ENCODE measurements around the gene PYY.
"Not testable (repeated sequence)": the region's sequence is repeated elsewhere in the genome, so short reads cannot be mapped to it uniquely, and the experiment has no call there.

PYY gene

GRCh38 chr17:43978078-43978477 is 24.3 kb upstream of the PYY start:
- DNase-seq (ENCODE audit: low spot score), result no peak

GRCh38 chr17:43976963-43977837 is 23.5 kb upstream of the PYY start:
- no peak for DNase-seq (ENCODE audit: low spot score)

DNA sequence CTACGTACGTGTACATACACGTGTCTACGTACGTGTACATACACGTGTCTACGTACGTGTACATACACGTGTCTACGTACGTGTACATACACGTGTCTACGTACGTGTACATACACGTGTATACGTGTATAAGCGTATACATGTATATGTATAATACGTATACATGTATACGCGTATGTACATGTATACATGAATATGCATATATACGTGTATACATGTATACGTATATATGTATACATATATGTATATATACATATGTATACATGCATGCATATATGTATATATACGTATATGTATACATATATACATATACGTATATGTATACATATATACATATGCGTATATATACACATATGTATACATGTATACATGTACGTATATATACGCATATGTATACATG is 22.2 kb upstream of the PYY start:
- no peak for DNase-seq (ENCODE audit: low spot score)

- DNase-seq (ENCODE audit: low spot score), result no peak
Measured at GRCh38 chr17:43974382-43975266, 20.9 kb upstream of the PYY start.

DNA sequence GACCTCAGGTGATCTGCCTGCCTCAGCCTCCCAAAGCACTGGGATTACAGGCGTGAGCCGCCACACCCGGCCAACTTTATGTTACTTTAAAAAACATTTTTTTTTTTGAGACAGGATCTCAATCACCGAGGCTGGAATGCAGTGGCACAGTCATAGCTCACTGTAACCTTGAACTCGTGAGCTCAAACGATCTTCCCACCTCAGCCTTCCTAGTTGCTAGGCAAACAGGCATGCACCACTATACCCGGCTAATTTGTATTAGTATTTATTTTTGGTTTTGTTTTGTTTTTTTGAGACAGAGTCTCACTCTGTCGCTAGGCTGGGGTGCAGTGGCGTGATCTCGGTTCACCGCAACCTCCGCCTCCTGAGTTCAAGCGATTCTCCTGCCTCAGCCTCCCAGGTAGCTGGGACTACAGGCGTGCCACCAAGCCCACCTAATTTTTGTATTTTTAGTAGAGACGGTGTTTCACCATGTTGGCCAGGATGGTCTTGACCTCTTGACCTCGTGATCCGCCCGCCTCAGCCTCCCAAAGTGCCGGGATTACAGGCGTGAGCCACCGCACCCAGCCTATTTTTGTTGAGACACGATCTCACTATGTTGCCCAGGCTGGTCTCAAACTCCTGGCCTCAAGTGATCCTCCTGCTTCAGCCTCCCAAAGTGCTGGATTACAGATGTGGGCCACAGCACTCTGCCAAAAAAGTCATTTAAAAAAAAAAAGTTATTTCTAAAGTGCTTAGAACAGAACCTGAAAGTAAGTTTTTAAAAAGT is 18.9 kb upstream of the PYY start:
- not testable (repeated sequence) for DNase-seq (ENCODE audit: low spot score)

DNA sequence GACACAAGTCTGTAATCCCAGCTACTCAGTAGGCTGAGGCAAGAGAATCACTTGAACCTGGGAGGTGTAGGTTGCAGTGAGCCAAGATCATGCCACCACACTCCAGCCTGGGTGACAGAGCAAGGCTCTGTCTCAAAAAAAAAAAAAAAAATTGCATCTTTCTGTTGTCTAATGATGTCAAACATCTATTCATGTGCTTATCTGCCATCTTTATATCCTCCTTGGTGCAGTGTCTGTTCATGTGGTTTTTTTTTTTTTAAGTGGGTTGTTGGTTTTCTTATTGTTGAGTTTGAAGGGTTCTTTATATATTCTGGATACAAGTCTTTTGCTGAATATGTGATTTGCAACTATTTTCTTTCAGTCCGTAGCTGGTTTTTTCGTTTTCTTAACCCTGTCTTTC is 17.7 kb upstream of the PYY start:
- not testable (repeated sequence) for DNase-seq (ENCODE audit: low spot score)

DNA sequence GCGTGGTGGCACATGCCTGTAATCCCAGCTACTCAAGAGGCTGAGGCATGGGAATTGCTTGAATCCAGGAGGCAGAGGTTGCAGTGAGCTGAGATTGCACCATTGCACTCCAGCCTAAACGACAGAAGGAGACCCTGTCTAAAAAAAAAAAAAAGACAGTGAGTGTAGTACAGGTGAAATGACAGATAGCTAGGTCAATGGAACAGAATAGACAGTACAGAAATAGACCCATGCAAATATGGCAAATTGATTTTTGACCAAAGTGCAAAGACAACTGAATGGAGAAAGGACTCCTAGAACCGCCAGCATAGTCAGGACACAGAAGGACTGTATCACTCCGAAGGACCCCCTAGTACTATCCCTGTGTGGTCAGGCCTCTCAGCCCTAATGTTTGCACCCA is 16.6 kb upstream of the PYY start:
- DNase-seq (ENCODE audit: low spot score), result no peak

GRCh38 chr17:43967251-43967875 is 13.6 kb upstream of the PYY start:
- DNase-seq (ENCODE audit: low spot score), result no peak

- DNase-seq (ENCODE audit: low spot score), result no peak
Measured at GRCh38 chr17:43966276-43966675, 12.5 kb upstream of the PYY start.

DNA sequence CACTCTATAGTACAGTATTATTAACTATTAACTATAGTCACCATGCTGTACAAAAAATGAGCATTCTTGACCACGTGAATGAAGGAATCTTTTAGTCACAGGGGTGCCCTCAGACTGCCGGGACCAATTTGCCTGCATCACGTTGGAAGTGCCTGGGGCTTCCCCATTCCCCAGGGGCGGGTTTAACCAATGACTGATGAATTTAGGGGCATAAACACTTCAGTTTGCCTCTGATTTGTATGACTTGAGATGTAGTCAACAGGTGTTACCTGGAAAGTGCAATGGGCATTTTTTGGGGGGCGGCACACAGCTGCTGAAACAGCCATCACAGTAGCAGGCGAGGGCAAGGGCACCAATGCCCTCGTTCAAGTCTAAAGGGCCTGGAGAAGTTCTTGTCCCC is 8.7 kb upstream of the PYY start:
- no peak for DNase-seq (ENCODE audit: low spot score)

DNA sequence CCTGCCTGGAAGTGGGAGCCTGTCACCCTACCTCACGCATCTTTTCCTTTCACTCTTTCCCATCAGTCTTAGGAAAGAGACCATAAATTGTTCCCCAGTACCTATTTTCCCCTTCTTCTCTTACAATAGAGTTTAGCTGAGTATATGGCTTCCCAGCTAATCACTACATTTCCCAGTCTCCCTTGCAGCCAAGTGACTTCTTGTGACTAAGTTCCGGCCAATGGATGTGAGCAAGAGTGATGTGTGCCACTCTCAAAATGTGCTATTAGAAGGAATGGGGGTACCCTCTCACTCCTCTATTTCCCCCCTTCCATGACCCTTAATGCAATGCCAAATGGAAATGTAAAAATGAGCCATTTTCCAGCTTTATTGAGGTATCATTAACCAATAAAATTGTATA is 8.2 kb upstream of the PYY start:
- DNase-seq (ENCODE audit: low spot score), result no peak

DNA sequence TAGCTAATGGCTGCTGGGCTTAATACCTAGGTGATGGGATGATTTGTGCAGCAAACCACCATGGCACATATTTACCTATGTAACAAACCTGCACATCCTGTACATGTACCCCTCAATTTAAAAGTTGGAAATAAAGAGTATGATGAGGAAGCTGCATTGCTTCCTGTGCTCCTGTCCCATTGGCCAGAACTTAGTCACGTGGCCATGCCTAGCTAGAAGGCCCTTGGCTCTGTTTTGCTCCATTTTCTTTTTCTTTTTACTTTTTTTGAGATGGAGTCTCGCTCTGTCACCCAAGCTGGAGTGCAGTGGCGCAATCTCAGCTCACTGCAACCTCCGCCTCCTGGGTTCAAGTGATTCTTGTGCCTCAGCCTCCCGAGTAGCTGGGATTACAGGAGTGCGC is 7.6 kb upstream of the PYY start:
- DNase-seq (ENCODE audit: low spot score), result not testable (repeated sequence)

DNA sequence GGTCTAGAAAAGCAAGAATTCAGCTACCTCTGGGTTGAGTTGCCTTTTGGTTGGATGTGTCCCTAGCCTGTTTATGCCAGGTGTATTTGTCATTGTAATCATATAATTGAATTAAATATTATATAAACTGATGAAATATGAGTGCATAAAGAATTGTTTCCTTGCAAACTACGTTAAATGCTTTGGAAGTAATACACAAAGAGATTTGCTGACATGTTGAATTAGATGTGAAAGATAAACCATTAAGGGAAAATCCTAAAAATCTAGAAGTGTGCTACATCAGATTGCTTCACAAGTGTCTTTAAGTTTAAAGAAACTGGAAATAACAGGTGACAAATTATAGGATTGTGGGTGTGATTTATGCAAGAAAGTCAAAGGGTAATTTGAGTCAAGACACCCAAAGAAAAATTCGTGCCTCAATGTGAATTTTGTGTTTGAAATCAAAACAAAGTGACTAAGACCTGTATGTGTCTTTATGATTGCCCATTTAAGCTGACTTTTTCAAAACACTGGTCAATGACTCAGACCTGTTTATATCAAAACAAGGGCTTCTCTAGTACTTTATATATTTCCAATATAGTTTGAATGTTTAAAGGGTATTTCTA is 5.1 kb upstream of the PYY start:
- DNase-seq (ENCODE audit: low spot score), result no peak

DNA sequence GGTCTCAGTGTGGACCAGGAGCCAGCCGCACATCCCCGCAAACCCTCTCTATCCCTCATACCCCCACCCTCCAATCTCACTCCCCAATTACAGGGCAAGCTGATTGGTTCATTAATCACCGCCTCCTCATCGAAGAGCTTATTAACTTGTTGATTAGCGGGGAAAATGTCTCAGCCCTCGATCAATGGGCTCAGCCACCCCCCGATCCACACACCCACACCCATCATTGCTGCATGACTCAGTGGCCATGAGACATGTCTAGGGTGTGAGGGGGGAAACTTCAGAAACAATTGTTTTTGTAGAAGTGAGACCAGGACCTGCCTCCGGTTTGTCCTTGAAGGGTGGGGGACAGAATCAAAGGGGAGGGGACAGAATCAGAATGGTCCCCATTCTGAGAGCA is 2.5 kb upstream of the PYY start:
- no peak for DNase-seq (ENCODE audit: low spot score)

- no peak for DNase-seq (ENCODE audit: low spot score)
Measured at GRCh38 chr17:43952724-43953666, 745 bp downstream of the PYY start.

DNA sequence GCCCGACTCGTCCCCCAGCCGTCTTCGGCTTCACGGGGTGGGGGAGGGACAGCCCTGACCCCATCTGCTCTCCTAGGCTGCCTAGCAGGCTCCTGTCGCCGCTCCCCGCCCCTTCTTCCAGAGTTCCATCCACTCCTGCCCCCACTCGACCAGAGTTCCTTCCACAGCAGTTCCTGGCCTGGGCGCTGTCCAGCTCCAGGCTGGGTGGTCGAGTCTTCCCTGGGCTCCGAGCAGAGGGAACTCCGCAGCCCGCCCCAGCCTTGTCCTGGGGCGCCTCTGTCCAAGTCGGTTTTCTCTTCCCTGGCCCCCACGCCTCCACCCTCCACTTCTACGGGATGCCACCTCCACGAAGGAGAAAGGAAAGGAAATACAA is 1.4 kb downstream of the PYY start:
- no peak for DNase-seq (ENCODE audit: low spot score)

DNA sequence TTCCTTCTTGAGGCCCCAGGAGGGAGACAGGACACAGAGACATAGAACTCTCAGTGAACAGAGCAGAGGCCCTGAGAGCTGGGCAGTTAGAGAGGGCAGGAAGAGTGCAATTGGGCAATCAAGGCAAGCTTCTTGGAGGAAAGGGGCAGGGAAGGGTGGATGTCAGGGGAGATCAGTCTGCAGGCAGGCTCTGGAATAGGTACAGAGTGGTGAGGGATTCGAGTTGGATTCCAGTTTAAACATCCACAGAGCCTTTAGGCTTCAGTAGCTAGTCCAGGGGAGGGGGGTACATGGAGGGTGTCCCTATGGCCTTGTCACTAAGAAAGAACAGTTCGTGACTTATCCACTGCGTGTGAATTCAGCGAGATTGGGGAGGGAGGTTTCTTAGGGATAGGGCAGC is 2.0 kb downstream of the PYY start:
- DNase-seq (ENCODE audit: low spot score), result no peak

DNA sequence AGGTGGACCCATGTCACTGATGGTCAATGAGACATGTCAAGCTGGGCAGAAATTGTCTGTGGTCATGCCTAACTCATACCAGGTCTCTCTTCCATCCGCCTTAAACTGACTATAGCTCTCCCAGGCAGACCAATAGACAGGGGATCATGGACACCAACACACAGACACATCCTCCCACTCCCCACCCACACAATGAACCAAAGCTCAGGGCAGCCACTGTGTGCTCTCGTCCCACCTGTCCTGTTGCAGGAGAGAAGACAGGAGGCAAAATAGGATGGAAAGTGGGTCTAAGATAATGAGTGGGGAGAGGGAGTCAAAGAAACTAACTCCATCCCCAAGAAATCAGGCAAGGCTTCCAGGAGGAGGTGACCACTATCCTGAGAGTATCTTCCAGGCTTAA is 3.2 kb downstream of the PYY start:
- DNase-seq (ENCODE audit: low spot score), result no peak

- no peak for DNase-seq (ENCODE audit: low spot score)
Measured at GRCh38 chr17:43949781-43950180, 4.0 kb downstream of the PYY start.

- no peak for DNase-seq (ENCODE audit: low spot score)
Measured at GRCh38 chr17:43946781-43947180, 7.0 kb downstream of the PYY start.
